Camera-type eye (tissue), 1 donor: Measurements from ENCODE around the gene DMAC2L. TPM values are rescaled to one million over a fixed set of nuclear protein-coding genes. Genes with fewer than 3 reads are reported as not detected.

Experiments
- total RNA-seq: library from RNA; depleted of rRNA; stranded (reverse); fragments of >200 nt; gene quantifications from one replicate; pipeline ENCODE4 v1.2.3, GENCODE V29; 2014

DMAC2L gene, protein sequence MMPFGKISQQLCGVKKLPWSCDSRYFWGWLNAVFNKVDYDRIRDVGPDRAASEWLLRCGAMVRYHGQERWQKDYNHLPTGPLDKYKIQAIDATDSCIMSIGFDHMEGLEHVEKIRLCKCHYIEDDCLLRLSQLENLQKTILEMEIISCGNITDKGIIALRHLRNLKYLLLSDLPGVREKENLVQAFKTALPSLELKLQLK
- 16.4 TPM for total RNA-seq

DNA sequence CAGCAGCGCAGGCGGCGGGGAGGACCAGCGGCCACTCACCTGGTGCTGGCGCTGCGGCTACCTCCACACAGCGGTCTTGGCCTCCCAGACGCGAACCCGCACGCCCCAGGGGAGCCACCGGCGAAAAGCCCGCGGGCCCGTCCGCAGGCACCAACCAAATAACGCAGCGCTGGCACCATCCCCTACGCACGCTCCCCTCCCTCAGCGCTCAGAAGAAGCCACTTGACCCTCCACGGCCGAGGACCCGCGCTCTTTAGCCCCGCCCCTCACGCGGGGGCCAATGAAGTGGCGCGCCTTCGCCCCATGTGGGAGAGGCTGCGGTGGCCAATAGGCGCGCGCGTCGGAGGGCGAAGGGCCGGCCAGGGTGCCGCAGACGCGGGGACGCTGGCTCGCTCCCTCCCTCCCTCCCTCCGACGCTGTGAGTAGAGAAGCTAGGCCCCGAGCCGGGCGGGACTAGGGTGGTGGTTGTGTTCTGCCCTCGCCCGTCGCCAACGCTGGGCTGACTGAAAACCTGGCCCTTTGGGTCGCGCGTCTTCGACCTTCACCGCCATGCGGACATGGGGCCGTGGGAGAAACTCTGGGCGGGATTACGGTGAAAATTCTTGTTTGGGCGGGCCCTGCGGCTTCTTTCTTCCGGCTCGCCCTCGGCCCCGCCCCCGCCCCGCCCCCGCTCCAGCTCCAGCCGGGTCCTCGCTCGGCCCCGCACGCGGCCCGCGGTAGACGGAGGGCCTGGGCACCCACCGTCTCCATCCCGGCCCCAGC, at the start of gene DMAC2L, which contains the start of gene L2HGDH:
Gene DMAC2L, plus strand, starts transcription at position 353 of the 762 bp plus-strand sequence. CDS start 9,164 bp downstream, outside the sequence.
Gene L2HGDH, minus strand, starts transcription at position 258 of the 762 bp plus-strand sequence. Its CDS starts 79 bp downstream, at position 179.

Other genes with a start within 250 kb of the DMAC2L start
- 13.7 TPM for gene VCPKMT, start 195.8 kb upstream of the DMAC2L start, total RNA-seq
- gene SOS2, start 80.7 kb upstream of the DMAC2L start, total RNA-seq, result 65.2 TPM
- 13.7 TPM for gene L2HGDH, start 95 bp upstream of the DMAC2L start, total RNA-seq
- 15.9 TPM for gene CDKL1, start 84.6 kb downstream of the DMAC2L start, total RNA-seq
- 247 TPM for gene MAP4K5, start 220.2 kb downstream of the DMAC2L start, total RNA-seq
- gene ATL1, start 247.8 kb downstream of the DMAC2L start, total RNA-seq, result 34.6 TPM